NOMO-1 treated with dmso at 0.1 percent for 144 hours (cell line): ENCODE results near the gene SCYGR5.
"Not testable (repeated sequence)": the region's sequence is repeated elsewhere in the genome, so short reads cannot be mapped to it uniquely, and the experiment has no call there.

ENCODE experiments used
- DNase-seq: peaks from one replicate; lab custom pipeline; 2025; ENCODE audit not compliant: unreplicated experiment; lab: John Stamatoyannopoulos, UW

The SCYGR5 gene, protein sequence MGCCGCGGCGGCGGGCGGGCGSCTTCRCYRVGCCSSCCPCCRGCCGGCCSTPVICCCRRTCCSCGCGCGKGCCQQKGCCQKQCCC

DNA sequence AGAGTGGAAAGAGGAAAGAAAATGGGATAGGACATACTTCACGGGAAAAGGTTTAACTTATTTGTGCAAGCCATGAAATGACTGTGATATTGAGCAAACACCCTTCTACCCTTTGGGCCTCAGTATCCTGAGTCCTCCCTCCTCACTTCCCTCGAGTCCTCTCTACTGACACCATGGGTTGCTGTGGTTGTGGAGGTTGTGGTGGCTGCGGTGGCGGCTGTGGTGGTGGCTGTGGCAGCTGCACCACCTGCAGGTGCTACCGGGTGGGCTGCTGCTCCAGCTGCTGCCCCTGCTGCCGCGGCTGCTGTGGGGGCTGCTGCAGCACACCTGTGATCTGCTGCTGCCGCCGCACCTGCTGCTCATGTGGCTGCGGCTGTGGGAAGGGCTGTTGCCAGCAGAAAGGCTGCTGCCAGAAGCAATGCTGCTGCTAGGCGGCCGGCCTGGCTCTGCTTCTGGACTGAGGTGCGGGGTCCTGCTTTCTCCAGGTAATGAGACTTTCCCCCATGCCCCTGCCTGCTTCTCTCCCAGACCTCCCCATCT, at the start of gene SCYGR5:
SCYGR5 (plus strand) TSS at position 174 of the 540 bp plus-strand sequence; CDS start at position 174, 0 bp downstream.
- DNase-seq = not testable (repeated sequence)

DNA sequence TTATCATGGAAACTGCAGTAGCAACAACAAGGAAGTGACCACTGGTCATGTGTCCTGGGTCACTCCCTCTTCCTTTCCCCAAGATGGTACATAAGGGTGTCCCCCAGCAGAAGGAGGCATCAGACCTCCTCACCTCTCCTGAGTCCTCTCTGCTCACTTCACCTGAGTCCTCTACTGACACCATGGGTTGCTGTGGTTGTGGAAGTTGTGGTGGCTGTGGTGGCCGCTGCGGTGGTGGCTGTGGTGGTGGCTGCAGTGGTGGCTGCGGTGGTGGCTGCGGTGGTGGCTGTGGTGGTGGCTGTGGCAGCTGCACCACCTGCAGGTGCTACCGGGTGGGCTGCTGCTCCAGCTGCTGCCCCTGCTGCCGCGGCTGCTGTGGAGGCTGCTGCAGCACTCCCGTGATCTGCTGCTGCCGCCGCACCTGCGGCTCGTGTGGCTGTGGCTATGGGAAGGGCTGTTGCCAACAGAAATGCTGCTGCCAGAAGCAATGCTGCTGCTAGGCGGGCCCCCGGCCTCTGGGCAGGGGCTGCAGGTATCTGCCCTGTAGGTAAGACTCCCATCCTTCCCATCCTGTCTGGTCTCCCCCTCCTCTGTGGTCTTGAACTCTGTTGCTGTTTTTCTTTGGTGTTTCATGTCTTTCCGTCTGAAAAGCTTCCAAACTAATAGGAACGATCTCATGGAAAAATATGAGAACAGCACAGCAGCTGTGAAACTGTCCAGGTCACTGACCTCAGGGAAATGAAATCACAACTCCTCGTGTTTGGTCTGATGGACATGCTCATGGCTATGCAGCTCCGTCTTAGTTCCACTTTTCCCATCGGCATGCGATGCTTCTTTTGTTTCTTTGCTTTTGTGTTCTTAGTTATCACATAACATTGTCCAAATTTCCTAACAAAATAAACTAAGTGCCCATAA, 49.0 kb upstream of the SCYGR5 start, which contains the start of gene SCYGR4:
SCYGR4 (plus strand) TSS at position 183 of the 915 bp plus-strand sequence; CDS start at position 183, 0 bp downstream.
- DNase-seq = no peak

DNA sequence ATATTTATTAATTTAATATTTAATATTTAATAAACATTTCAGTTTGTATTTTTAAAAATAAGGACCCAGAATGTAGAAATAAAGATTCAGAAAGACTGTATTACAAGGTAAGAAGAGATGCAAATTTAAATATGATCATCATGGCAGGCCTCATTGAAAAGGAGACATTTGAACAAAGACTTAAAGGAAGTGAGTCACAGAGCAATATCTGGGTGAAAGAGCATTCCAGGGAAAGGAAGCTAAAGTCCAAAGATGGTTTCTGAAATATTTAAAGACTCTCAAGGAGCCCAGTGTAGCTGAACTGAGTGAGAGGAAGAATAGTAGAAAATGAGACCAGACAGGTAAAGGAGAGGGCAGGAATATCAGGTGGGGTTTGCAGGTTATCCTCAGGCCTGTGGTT, 43.4 kb upstream of the SCYGR5 start:
- no peak for DNase-seq

DNA sequence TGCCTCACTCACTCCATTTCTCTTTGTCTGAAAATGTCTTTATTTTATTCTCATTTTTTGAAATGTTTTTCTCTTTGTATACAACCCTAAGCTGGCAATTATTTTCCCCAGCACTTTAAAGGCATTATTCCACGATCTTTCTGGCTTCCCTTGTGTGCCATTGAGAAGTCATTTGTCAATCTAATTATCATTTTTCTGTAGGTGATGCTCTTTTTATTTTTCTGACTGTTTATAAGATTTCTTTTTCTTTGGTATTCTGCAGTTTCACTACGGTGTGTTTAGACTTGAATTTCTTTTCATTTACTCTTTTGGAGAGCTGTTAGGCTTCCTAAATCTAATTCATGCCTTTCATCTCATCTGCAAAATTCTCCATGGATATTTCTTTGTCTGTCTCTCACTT, 41.2 kb upstream of the SCYGR5 start:
- DNase-seq = no peak

DNA sequence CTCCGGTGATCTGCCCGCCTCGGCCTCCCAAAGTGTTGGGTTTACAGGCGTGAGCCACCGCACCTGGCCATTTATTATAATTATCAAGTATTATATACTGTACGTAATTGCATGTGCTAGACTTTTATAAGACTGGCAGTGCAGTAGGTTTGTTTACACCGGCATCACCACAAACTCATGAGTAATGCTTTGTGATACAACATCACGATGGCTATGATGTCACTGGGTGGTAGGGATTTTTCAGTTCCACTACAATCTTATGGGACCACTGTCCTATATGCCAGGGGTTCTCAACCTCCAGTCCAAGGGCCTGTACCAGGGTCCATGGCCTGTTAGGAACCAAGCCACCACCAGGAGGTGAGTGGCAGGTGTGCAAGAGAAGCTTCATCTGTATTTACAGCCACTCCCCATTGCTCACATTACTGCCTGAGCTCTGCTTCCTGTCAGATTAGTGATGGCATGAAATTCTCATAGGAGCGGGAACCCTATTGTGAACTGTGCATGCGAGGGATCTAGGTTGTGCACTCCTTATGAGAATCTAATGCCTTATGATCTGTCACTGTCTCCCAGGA, 39.9 kb upstream of the SCYGR5 start:
- DNase-seq = no peak

DNA sequence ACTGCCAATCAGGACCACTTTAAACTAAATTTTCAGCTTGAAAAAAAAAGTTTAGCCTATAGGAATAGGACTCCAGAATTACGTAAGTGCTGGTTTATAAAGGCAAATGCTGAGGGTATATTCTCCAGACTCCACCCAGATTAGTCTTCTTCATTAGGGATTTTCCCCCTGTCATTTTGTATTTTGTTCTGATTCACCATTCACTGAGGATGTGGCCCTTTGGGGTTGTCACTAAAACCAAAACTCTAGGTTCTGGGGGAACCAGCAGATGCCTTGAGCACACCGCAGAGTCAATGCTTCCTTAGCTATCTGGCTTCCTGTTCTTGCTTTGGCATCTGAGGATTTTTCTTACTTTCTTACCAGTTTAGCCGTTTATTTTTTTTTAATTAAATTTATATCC, 38.8 kb upstream of the SCYGR5 start:
- no peak for DNase-seq

DNA sequence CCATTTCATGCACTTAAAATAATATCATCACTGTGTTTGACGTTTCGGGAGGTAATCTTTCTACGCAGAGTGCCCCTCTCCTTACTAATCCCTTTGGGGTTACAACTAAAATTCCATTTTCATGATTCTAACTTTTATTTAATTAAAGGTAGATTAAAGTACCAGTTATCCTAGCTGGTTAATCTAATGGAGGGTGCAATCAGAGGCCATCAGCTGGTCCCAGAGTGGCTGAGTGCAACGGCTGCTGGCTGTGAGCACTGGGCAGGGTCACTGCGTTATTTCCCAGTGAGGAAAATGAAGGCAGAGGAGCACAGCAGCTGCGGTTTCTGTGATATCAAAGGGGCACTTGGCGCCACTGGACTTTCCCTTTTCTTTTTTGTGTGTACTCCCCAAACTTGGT, 37.2 kb upstream of the SCYGR5 start:
- DNase-seq = no peak

DNA sequence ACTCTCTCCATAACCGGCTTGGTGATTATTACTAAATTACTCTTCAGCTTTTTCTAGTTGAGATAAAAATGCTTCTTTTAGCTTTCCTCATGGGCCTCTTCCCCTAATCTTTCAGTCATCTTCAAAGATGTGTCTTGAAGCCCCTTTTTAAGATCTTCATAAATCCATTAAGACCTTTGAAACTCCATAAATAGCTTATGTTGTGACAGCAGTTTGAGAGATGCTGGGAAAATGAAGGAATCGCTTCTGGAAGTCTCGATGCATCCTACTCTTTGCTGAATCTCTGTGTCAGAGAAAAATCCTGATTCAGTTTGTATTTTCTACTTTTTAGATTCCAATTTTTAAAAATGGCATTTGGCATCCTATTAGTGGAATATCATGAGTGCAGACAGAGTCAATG, 36.3 kb upstream of the SCYGR5 start:
- no peak for DNase-seq

DNA sequence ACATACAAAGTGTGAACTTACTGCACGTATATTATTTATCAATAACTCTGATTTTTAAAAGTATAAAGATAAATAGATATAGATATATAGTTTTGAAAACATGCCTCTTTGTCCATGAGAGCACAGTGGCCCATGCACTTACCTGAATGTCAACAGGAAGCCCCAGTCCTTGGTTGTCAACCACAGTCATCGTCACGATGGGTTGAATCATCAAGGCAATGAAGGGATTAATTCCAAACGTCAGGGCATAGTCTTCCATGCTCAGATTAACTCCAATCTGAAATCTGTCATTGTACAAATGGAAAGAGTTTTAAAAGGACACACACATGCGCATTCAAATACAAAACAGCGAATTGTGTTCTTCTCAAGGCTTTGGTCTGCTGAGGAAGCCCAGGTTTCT, 33.8 kb upstream of the SCYGR5 start:
- DNase-seq = no peak

DNA sequence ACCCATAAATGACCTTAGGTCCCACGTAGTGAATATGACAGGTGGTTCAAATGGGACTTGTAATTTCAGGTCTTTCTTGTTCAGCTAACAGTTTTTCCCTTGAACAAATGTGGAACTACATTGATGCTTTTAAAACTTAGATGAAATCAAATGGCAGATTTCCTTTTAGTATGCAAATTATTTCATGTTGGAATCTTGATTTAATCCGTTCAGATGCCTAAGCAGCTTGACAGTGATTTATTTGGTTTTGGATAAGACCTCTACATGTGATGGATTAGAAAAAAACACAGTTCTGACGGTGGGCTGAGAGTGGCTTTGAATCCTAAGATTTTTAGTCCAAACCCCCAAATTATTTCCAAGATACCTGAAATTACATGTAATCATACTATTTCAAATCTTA, 32.4 kb upstream of the SCYGR5 start:
- DNase-seq = no peak

DNA sequence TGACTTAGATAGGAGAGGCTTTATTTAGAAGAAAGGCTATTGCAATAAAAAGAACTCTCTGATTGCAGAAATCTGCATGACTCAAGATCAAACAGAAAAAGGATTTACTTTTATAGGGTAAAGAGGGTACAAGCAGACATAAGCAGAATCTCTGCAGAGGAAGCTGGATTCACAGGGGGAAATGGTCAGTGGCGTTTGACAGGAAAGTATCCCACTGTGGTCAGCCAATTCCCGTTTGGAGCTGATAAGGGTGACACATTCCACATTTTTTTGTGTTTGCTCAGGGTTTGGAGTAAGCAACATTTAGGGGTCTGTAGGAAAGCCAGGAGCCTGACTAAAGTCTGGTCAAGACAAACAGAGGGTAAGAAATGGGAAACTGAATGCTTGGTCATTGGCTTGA, 23.9 kb upstream of the SCYGR5 start:
- no peak for DNase-seq

DNA sequence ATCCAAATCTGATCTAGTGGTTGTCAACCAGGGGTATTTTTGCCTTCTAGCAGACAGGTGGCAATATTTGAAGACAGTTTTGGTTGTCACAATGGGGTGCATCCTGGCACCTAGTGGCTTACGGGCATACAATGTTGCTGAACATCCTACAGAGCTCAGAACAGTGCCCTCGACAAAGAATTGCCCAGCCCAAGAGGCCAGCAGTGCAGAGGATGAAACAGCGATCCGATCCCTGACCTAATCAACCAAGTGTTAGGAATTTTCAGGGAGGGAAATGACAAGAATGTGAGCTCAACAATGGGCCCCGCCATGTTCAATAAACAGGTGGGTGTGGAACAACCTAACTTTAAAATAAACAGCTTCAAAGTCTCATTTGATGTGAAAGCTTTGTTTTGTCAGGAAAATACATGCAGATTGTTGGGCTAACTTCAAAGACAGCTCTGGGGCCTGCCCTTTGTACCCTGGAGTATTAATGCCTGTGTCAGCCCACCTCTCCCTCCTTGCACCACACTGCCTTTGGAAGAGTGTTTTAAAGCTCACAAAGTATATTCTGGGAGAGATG, 22.5 kb upstream of the SCYGR5 start:
- no peak for DNase-seq

DNA sequence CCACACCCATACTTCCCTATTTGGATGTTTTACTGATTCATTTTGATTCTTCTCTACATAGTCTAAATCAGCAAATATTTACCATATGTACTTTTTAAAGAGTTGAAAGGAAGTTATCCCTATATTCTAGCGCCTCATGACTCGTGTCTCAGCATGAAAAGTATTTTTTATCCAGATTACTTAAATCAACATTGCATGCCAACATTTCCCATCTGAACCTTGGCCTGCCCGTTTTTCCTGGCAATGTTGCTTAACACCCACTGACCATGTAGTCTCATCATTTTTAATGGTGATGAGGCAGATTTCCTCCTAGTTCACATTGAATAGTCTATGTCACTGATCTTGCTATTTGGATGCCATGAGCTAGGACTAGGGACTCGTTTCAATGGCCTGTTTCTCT, 13.2 kb upstream of the SCYGR5 start:
- DNase-seq = no peak

DNA sequence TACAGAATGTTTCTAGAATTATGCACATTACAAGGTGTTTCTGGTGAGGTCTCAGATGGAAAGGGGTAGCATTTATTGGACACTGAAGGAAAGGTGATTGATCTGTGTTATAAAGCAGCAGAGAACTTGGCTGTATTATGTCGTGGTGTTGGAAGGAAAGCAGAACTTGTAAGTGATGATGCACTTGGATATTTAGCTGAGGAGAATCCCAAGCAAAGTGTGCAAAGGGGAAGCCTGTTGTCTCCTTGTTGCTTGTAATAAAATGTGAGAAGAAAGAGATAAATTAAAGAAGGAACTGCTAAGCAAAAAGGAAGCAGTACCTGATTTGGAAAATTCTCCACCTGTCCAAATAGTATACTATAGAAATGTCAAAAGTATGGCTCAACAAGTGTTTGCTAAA, 12.2 kb upstream of the SCYGR5 start:
- no peak for DNase-seq

DNA sequence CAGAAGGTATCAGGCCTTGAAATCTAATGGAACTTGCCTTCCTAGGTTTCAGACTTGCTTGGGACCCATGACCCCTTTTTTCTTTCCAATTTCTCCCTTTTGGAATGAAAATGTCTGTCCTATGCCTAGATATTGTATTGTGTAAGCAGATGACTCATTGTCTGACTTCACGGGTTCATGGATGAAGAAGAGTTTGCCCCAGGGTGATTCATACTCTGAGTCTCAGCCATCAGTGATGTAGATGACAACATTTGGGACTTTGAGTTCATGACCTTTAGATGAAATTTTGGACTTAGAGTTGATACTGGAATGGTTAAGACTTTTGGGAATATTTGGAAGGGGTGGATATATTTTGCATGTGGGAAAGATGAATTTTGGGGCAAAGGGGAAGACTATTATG, 11.2 kb upstream of the SCYGR5 start:
- DNase-seq = no peak

DNA sequence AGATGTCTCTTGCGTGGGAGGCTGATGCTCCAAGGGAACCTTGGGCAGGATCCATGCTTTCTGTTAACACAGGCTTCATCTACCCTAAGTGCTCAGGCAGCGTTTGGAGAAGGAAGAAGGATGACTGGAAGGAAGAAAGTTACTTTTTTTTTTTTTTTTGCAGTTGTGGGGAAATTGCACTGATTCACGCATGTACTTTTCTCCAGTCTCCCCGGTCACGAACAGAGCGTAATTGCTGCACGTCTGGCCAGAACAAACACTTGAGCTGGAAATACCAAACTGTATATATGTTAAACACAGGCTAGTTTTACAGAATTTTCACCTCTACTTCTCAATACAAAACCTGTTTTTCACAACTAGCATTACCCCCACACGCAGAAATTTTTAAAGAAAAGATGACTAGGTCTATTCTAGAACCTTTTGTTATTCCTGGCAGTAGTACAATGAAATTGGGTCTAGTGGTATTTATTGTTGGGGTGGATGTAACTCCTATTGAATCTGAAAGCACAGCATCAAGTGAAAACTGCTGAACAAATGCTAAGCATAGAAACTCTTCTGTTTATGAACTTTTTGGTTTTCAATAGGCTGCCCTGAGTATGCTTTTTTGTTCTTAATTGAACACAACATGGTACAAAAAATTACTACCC, 9.3 kb upstream of the SCYGR5 start:
- no peak for DNase-seq

DNA sequence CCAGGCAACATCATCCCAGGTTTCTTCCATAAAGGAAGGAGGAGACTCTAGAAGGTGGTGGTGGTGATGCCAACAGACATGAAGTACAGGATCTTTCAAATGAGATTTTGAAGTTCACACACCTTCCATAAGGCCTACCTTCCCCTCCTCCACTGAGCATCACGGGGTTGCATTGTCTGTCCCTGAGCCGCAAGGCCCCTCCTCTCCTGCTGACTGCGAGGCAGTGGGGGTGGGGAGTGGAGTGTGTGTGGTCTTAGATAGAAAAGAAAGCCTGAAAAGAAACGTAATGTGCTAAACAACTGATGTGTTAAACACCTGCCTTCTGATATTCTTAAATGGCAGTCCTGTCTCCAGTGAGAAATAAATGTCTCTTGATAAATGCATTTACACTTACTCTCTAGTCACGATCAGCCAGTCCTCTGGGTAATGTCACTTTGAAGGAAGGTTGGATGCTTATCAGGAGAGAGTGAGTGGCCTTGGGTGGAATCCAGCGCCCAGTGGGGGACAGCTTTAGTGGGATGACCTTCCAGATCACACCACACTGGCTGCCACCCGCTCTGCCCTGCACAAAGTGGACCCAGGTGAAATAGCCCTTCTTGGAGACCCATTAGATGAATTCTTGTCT, 5.5 kb upstream of the SCYGR5 start:
- no peak for DNase-seq

DNA sequence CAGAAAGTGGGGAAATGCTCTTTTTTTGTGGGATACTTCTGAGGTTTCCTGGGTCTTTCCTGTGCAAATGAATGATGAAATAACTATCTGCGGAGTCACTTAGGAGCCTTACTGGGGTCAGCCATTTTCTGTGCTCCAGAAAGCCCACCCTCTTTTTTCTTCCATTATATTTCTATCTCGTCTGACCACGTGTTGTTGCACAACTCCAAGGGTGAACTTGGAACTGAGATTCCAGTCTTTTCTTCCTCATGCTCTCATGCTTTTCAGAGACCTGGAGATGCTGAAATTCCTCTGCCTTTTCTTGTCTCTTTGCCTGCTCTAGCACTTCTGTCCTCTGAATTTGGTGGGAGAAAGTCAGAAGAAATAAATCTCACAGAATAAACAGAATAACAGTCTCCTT, 4.8 kb upstream of the SCYGR5 start:
- no peak for DNase-seq

DNA sequence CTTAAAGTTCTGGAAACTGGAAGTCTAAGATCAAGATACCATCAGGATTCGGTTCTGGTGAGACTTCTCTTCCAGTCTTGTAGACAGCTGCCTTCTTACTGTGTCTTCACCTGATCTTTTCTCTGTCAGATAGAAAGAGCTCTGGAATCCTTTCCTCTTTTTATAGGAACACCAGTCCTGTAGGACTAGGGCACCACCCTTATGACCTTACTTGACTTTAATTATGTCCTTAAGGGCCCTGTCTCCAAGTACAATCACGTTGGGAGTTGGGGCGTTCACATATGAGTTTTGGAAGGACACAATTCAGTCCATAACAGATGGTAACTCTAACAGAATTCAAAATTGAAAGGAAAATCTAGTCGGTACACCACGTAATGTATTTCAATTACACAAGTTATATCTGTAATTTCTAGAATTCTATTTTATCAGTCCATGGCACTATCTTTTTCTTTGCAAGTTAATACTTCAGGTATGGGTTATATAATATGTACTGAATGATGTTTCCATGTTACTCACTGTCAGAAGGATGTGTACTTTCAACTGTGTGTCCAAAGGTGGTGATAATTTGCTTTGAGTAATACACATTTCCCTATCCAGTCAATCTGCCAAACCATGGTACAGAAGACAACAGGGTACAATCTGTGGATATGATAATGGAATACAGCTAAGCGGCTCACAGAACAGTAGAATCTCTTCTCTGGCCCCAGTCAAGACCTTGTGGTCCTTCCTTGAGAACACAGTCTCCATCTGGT, 1.2 kb upstream of the SCYGR5 start:
- no peak for DNase-seq
